Measurements from ENCODE around the gene GDF7.
"Not testable (repeated sequence)": the region's sequence is repeated elsewhere in the genome, so short reads cannot be mapped to it uniquely, and the experiment has no call there.

GDF7 gene

GRCh38 chr2:20696366-20696765 is 29.4 kb downstream of the GDF7 start:
- no peak for DNase-seq (ENCODE audit: low read depth in 2 of 2, low spot score in 1 of 2)

GRCh38 chr2:20697322-20697934 is 30.5 kb downstream of the GDF7 start:
- DNase-seq (ENCODE audit: low read depth in 2 of 2, low spot score in 1 of 2), result no peak

GRCh38 chr2:20698916-20699613 is 32.1 kb downstream of the GDF7 start:
- no peak for DNase-seq (ENCODE audit: low read depth in 2 of 2, low spot score in 1 of 2)

- no peak for DNase-seq (ENCODE audit: low read depth in 2 of 2, low spot score in 1 of 2)
These were observed 35.6 kb downstream of the GDF7 start for GRCh38 chr2:20702563-20702962.

- DNase-seq (ENCODE audit: low read depth in 2 of 2, low spot score in 1 of 2), result no peak
These were observed 37.9 kb downstream of the GDF7 start for GRCh38 chr2:20704886-20705285.

- DNase-seq (ENCODE audit: low read depth in 2 of 2, low spot score in 1 of 2), result no peak
These were observed 39.3 kb downstream of the GDF7 start for GRCh38 chr2:20706217-20706616.

GRCh38 chr2:20706786-20707185 is 39.8 kb downstream of the GDF7 start:
- DNase-seq (ENCODE audit: low read depth in 2 of 2, low spot score in 1 of 2), result no peak

GRCh38 chr2:20707601-20708000 is 40.7 kb downstream of the GDF7 start:
- no peak for DNase-seq (ENCODE audit: low read depth in 2 of 2, low spot score in 1 of 2)

- DNase-seq (ENCODE audit: low read depth in 2 of 2, low spot score in 1 of 2), result not testable (repeated sequence)
These were observed 44.7 kb downstream of the GDF7 start for GRCh38 chr2:20711641-20712040.

GRCh38 chr2:20713585-20713984 is 46.6 kb downstream of the GDF7 start:
- not testable (repeated sequence) for DNase-seq (ENCODE audit: low read depth in 2 of 2, low spot score in 1 of 2)

- not testable (repeated sequence) for DNase-seq (ENCODE audit: low read depth in 2 of 2, low spot score in 1 of 2)
These were observed 47.5 kb downstream of the GDF7 start for GRCh38 chr2:20714412-20714811.

GRCh38 chr2:20716164-20716563 is 49.2 kb downstream of the GDF7 start:
- not testable (repeated sequence) for DNase-seq (ENCODE audit: low read depth in 2 of 2, low spot score in 1 of 2)

- DNase-seq (ENCODE audit: low read depth in 2 of 2, low spot score in 1 of 2), result no peak
These were observed 50.7 kb downstream of the GDF7 start for GRCh38 chr2:20717641-20718040.

GRCh38 chr2:20722592-20723240 is 55.8 kb downstream of the GDF7 start:
- no peak for DNase-seq (ENCODE audit: low read depth in 2 of 2, low spot score in 1 of 2)

- DNase-seq (ENCODE audit: low read depth in 2 of 2, low spot score in 1 of 2), result no peak
These were observed 56.6 kb downstream of the GDF7 start for GRCh38 chr2:20723543-20723942.

GRCh38 chr2:20724500-20725053 is 57.6 kb downstream of the GDF7 start:
- DNase-seq (ENCODE audit: low read depth in 2 of 2, low spot score in 1 of 2), result no peak

- DNase-seq (ENCODE audit: low read depth in 2 of 2, low spot score in 1 of 2), result no peak
These were observed 58.8 kb downstream of the GDF7 start for GRCh38 chr2:20725782-20726181.

GRCh38 chr2:20726913-20727312 is 60.0 kb downstream of the GDF7 start:
- DNase-seq (ENCODE audit: low read depth in 2 of 2, low spot score in 1 of 2), result no peak

GRCh38 chr2:20728114-20728758 is 61.3 kb downstream of the GDF7 start:
- DNase-seq (ENCODE audit: low read depth in 2 of 2, low spot score in 1 of 2), result no peak

Data from stimulated activated CD8-positive, alpha-beta memory T cell treated with anti-CD3 and anti-CD28 coated beads, Interleukin-4, amount 100 ng/mL, for 1 hour (primary cell).